ENCODE results near the gene AUTS2.

Gene AUTS2

GRCh38 chr7:70559815-70560214 lies 961.5 kb downstream of the AUTS2 start:
- no peak for DNase-seq (ENCODE audit: low read depth in 2 of 2, low spot score in 1 of 2)

GRCh38 chr7:70563960-70564359 lies 965.7 kb downstream of the AUTS2 start:
- no peak for DNase-seq (ENCODE audit: low read depth in 2 of 2, low spot score in 1 of 2)

- DNase-seq (ENCODE audit: low read depth in 2 of 2, low spot score in 1 of 2), result no peak
These were observed 967.6 kb downstream of the AUTS2 start for GRCh38 chr7:70565721-70566370.

- no peak for DNase-seq (ENCODE audit: low read depth in 2 of 2, low spot score in 1 of 2)
These were observed 968.4 kb downstream of the AUTS2 start for GRCh38 chr7:70566671-70567070.

- no peak for DNase-seq (ENCODE audit: low read depth in 2 of 2, low spot score in 1 of 2)
These were observed 970.5 kb downstream of the AUTS2 start for GRCh38 chr7:70568674-70569334.

GRCh38 chr7:70569335-70569819 lies 971.1 kb downstream of the AUTS2 start:
- no peak for DNase-seq (ENCODE audit: low read depth in 2 of 2, low spot score in 1 of 2)

- no peak for DNase-seq (ENCODE audit: low read depth in 2 of 2, low spot score in 1 of 2)
These were observed 971.8 kb downstream of the AUTS2 start for GRCh38 chr7:70570029-70570428.

- no peak for DNase-seq (ENCODE audit: low read depth in 2 of 2, low spot score in 1 of 2)
These were observed 972.7 kb downstream of the AUTS2 start for GRCh38 chr7:70570961-70571360.

GRCh38 chr7:70571403-70571934 lies 973.2 kb downstream of the AUTS2 start:
- DNase-seq (ENCODE audit: low read depth in 2 of 2, low spot score in 1 of 2), result no peak

GRCh38 chr7:70571961-70572360 lies 973.7 kb downstream of the AUTS2 start:
- DNase-seq (ENCODE audit: low read depth in 2 of 2, low spot score in 1 of 2), result no peak

- no peak for DNase-seq (ENCODE audit: low read depth in 2 of 2, low spot score in 1 of 2)
These were observed 974.3 kb downstream of the AUTS2 start for GRCh38 chr7:70572571-70572970.

- no peak for DNase-seq (ENCODE audit: low read depth in 2 of 2, low spot score in 1 of 2)
These were observed 974.9 kb downstream of the AUTS2 start for GRCh38 chr7:70573071-70573661.

- DNase-seq (ENCODE audit: low read depth in 2 of 2, low spot score in 1 of 2), result no peak
These were observed 975.4 kb downstream of the AUTS2 start for GRCh38 chr7:70573696-70574095.

- no peak for DNase-seq (ENCODE audit: low read depth in 2 of 2, low spot score in 1 of 2)
These were observed 976.1 kb downstream of the AUTS2 start for GRCh38 chr7:70574314-70574834.

- no peak for DNase-seq (ENCODE audit: low read depth in 2 of 2, low spot score in 1 of 2)
These were observed 976.9 kb downstream of the AUTS2 start for GRCh38 chr7:70574970-70575799.

GRCh38 chr7:70577078-70577477 lies 978.8 kb downstream of the AUTS2 start:
- DNase-seq (ENCODE audit: low read depth in 2 of 2, low spot score in 1 of 2), result no peak

GRCh38 chr7:70578131-70578530 lies 979.9 kb downstream of the AUTS2 start:
- no peak for DNase-seq (ENCODE audit: low read depth in 2 of 2, low spot score in 1 of 2)

GRCh38 chr7:70579397-70580097 lies 981.3 kb downstream of the AUTS2 start:
- no peak for DNase-seq (ENCODE audit: low read depth in 2 of 2, low spot score in 1 of 2)

- DNase-seq (ENCODE audit: low read depth in 2 of 2, low spot score in 1 of 2), result no peak
These were observed 981.9 kb downstream of the AUTS2 start for GRCh38 chr7:70580161-70580560.
